DND-41 (cell line): Measurements from ENCODE around the gene FOS.

Experiments
- CTCF ChIP-seq: IDR thresholded peaks from 2 replicates; pipeline ENCODE4 v1.5.1; 2012; ENCODE audit warnings: borderline replicate concordance, low read length, moderate library complexity, mild to moderate bottlenecking; ENCODE audit not compliant: poor library complexity, severe bottlenecking; ENCODE audit errors: extremely low read depth
- EZH2 ChIP-seq: IDR thresholded peaks from 3 replicates; pipeline ENCODE4 v1.6.1; 2012; ENCODE audit warnings: borderline replicate concordance, low read depth, mild to moderate bottlenecking, moderate library complexity, low read length, inconsistent platforms; ENCODE audit not compliant: severe bottlenecking

GRCh38 chr14:75312341-75312740 is 33.7 kb downstream of the FOS start:
- TF ChIP-seq CTCF (no peak), EZH2 (no peak)
